Right lobe of liver (tissue), 6 donors: ENCODE results near the gene GATA2. TPM values are rescaled to one million over a fixed set of nuclear protein-coding genes. Genes with fewer than 3 reads are reported as not detected.
A peak's percentile ranks its signal among the peaks of the same experiment; 100 is the strongest.

Experiments
- ATAC-seq, 4 donors: fragments of 200-7000 bp; cut with Tn5 transposase; one replicate each; pipeline ENCODE4 v1.9.1; 2020; ENCODE audit warnings: mild to moderate bottlenecking in 4 of 4, moderate library complexity in 4 of 4
- DNase-seq, 3 donors: peaks; one replicate each; pipeline ENCODE4 v3.0.0-alpha.2; 2020
- H3K27ac ChIP-seq, 3 donors: fragments of 200-600 bp; one replicate each; pipeline ENCODE4 v1.8.0; 2022
- H3K27me3 ChIP-seq, 2 donors: fragments of 200-600 bp; one replicate each; pipeline ENCODE4 v1.8.0; 2022
- H3K36me3 ChIP-seq, 4 donors: fragments of 200-600 bp; sonication (generic) in 1 of 4; one replicate each; pipeline versions ENCODE4 v1.5.1 to v1.8.0; 2017 to 2022; ENCODE audit warnings: control low read depth in 1 of 4
- H3K4me1 ChIP-seq, 4 donors: fragments of 200-600 bp; sonication (generic) in 1 of 4; one replicate each; pipeline versions ENCODE4 v1.5.1 to v1.8.0; 2017 to 2022; ENCODE audit warnings: control low read depth in 1 of 4
- H3K4me3 ChIP-seq, 3 donors: fragments of 200-600 bp; one replicate each; pipeline ENCODE4 v1.8.0; 2022
- H3K9me3 ChIP-seq, 4 donors: fragments of 200-600 bp; sonication (generic) in 1 of 4; one replicate each; pipeline versions ENCODE4 v1.5.1 to v1.8.0; 2017 to 2022; ENCODE audit warnings: control low read depth in 1 of 4
- POLR2A ChIP-seq: fragments of 450-650 bp; IDR thresholded peaks from one replicate; pipeline ENCODE4 v1.6.1; 2017; ENCODE audit warnings: antibody characterized with exemption, mild to moderate bottlenecking
- WGBS: methylation state at CpG from one replicate; pipeline ENCODE4 v1.1.6; 2018; ENCODE audit warnings: low coverage, low lambda C conversion rate; ENCODE audit not compliant: insufficient coverage; ENCODE audit errors: missing lambda C conversion rate; 5-methylcytosine and 5-hydroxymethylcytosine counted together
- intact Hi-C, 2 donors: fragments of 100-400 bp; cut with DNase I; formaldehyde crosslinking; loops; one replicate each; pipeline versions ENCODE4 v1.11.2 to v1.14.1; 2022
- total RNA-seq, 6 experiments: library from RNA; depleted of rRNA in 2 of 6; stranded (reverse); fragments of >200 nt in 2 of 6; fragmentation: NEBNext Ultra II Directional in 3 of 6; extraction: Animal tissue kit (Norgen Biotek cat#: 25700) in 3 of 6; gene quantifications; one replicate each; pipeline versions ENCODE4 v1.1.0 to v1.2.4, GENCODE V29; 2016 to 2023
- TF ChIP-seq, protein P1 (sequence below), 4 donors: fragments of 200-600 bp in 3 of 4; fragments of 450-650 bp in 1 of 4; IDR thresholded peaks; one replicate each; pipeline versions ENCODE4 v1.5.1 to v1.8.0; 2016 to 2022; ENCODE audit warnings: antibody characterized with exemption in 4 of 4, mild to moderate bottlenecking in 2 of 4
- donor health status: DM: no; HTN: yes; CAD: no.
- donor health status: DM: no; HTN: no; CAD: no.
- donor health status: DM: no; HTN: no; CAD: no.
- donor health status: DM: no; HTN: yes; CAD: no.
- donor health status: DM: no; HTN: yes; CAD: no.

Gene GATA2
- total RNA-seq, 6 experiments from 2014 or later = 0.60 to 1.3 (median 0.76) TPM

DNA sequence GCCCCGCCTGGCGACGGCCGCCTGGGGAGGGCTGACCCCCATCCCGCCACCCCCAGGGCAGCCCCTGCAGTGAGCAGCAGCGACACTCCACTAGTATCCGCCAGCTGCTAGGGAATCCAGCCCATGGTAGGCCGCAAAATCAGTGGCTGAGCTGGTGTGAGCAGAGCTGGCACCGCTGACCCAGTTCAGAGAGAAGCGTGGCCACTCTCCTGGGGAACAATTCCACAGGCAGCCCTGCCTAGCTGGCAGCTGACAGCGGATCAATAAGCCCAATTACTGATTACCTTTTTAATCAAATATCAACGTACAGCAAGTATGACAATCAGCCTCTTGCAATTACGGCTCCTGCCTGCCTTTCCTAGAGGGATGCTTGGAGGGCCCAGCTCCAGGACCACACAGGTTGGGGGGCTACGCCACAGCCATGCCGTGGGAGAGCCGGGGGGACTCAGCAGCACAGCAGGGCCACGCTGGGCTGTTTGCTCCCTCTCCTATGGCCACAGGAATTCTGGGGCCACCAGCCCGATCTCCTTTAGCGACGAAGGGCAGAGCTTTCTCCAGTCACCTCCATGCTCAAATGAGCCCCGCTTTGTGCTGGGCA lies 40.2 kb downstream of the GATA2 start:
- Histone ChIP-seq H3K27me3 (no peaks in the 10 kb centered on the region), H3K9me3 (no peaks in the 10 kb centered on the region), H3K36me3 (no peaks in the 10 kb centered on the region), H3K27ac (no peak overlapping the region), H3K4me1 (no peaks in the 10 kb centered on the region), H3K4me3 (no peak overlapping the region)
- TF ChIP-seq POLR2A = no peak
- TF ChIP-seq, protein P1, sequence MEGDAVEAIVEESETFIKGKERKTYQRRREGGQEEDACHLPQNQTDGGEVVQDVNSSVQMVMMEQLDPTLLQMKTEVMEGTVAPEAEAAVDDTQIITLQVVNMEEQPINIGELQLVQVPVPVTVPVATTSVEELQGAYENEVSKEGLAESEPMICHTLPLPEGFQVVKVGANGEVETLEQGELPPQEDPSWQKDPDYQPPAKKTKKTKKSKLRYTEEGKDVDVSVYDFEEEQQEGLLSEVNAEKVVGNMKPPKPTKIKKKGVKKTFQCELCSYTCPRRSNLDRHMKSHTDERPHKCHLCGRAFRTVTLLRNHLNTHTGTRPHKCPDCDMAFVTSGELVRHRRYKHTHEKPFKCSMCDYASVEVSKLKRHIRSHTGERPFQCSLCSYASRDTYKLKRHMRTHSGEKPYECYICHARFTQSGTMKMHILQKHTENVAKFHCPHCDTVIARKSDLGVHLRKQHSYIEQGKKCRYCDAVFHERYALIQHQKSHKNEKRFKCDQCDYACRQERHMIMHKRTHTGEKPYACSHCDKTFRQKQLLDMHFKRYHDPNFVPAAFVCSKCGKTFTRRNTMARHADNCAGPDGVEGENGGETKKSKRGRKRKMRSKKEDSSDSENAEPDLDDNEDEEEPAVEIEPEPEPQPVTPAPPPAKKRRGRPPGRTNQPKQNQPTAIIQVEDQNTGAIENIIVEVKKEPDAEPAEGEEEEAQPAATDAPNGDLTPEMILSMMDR (IDR thresholded peaks at IDR 0.05) = no peak
- intact Hi-C loops = no loop called here
- ATAC-seq (peak in 2 of 4 donors; percentile 63 to 70), DNase-seq (peak in 1 of 3 donors; percentile 39)
- WGBS = 71% methylated on average over 5 of the region's 21 CpGs

GRCh38 chr3:128452120-128452519 lies 40.9 kb downstream of the GATA2 start:
- Histone ChIP-seq H3K27me3 (no peaks in the 10 kb centered on the region), H3K36me3 (no peaks in the 10 kb centered on the region), H3K27ac (no peak overlapping the region), H3K4me1 (no peaks in the 10 kb centered on the region), H3K9me3 (no peaks in the 10 kb centered on the region), H3K4me3 (no peak overlapping the region)
- no peak for TF ChIP-seq POLR2A
- TF ChIP-seq, protein P1 (IDR thresholded peaks at IDR 0.05) = no peak
- no peak for ATAC-seq
- no peak for DNase-seq
- 78% methylated on average over 3 of the region's 9 CpGs for WGBS
- intact Hi-C loops = no loop called here

GRCh38 chr3:128449111-128449638 lies 43.8 kb downstream of the GATA2 start:
- Histone ChIP-seq H3K36me3 (no peaks in the 10 kb centered on the region), H3K9me3 (no peaks in the 10 kb centered on the region), H3K4me3 (no peak overlapping the region), H3K27me3 (no peaks in the 10 kb centered on the region), H3K27ac (no peak overlapping the region), H3K4me1 (no peaks in the 10 kb centered on the region)
- WGBS = 35% methylated on average over 3 of the region's 6 CpGs
- no peak for DNase-seq
- no peak for TF ChIP-seq POLR2A
- TF ChIP-seq, protein P1 (IDR thresholded peaks at IDR 0.05) = no peak
- ATAC-seq = no peak
- intact Hi-C loops = no loop called here

GRCh38 chr3:128448491-128448890 lies 44.5 kb downstream of the GATA2 start:
- TF ChIP-seq, protein P1 (IDR thresholded peaks at IDR 0.05) = no peak
- TF ChIP-seq POLR2A = no peak
- DNase-seq = no peak
- Histone ChIP-seq H3K36me3 (no peaks in the 10 kb centered on the region), H3K27me3 (no peaks in the 10 kb centered on the region), H3K9me3 (no peaks in the 10 kb centered on the region), H3K4me1 (no peaks in the 10 kb centered on the region), H3K27ac (no peak overlapping the region), H3K4me3 (no peak overlapping the region)
- no peak for ATAC-seq
- 50% methylated on average over 6 of the region's 6 CpGs for WGBS
- intact Hi-C loops = no loop called here
